Natural killer cell (primary cell): ENCODE data around the gene AUTS2. TPM values are rescaled to one million over a fixed set of nuclear protein-coding genes. Genes with fewer than 3 reads are reported as not detected.

Experiments
- ATAC-seq, 3 donors: fragments of 150-1000 bp in 2 of 3; fragments of 200-7000 bp in 1 of 3; cut with Tn5 transposase; 1 replicate in 1 of 3; 2 replicates in 2 of 3; pipeline ENCODE4 v1.10.0; 2021; ENCODE audit warnings: mild to moderate bottlenecking in 2 of 3, moderate library complexity in 2 of 3
- DNase-seq, 2 donors: peaks; one replicate each; pipeline versions ENCODE4 v3.0.0 to v3.0.0-alpha.2; 2013 to 2021; ENCODE audit warnings: mixed read lengths in 1 of 2
- H3K27ac ChIP-seq: one replicate; pipeline ENCODE4 v1.5.1; 2013; ENCODE audit warnings: mild to moderate bottlenecking, low read length
- H3K27me3 ChIP-seq: one replicate; pipeline ENCODE4 v1.6.1; 2013; ENCODE audit warnings: low read length; ENCODE audit not compliant: control insufficient read depth, insufficient read depth
- H3K36me3 ChIP-seq: one replicate; pipeline ENCODE4 v1.6.1; 2013; ENCODE audit warnings: low read length; ENCODE audit not compliant: control insufficient read depth, insufficient read depth
- H3K4me1 ChIP-seq: one replicate; pipeline ENCODE4 v1.6.1; 2013; ENCODE audit warnings: low read length; ENCODE audit not compliant: control insufficient read depth, insufficient read depth
- H3K4me3 ChIP-seq: one replicate; pipeline ENCODE4 v1.5.1; 2013; ENCODE audit warnings: low read length
- H3K9me3 ChIP-seq: one replicate; pipeline ENCODE4 v1.6.1; 2013; ENCODE audit warnings: low read length; ENCODE audit not compliant: control insufficient read depth, insufficient read depth
- H3K27ac Mint-ChIP-seq, 2 donors: one replicate each; pipeline ENCODE4 v1.8.0; 2022; ENCODE audit warnings: mild to moderate bottlenecking in 2 of 2, mixed read lengths in 2 of 2, moderate library complexity in 1 of 2
- H3K27me3 Mint-ChIP-seq, 2 donors: one replicate each; pipeline ENCODE4 v1.8.0; 2022; ENCODE audit warnings: low read depth in 2 of 2, mixed read lengths in 2 of 2
- H3K36me3 Mint-ChIP-seq: one replicate; pipeline ENCODE4 v1.8.0; 2022; ENCODE audit warnings: mixed read lengths
- H3K4me1 Mint-ChIP-seq, 2 donors: one replicate each; pipeline ENCODE4 v1.8.0; 2022; ENCODE audit warnings: mixed read lengths in 2 of 2
- H3K4me3 Mint-ChIP-seq: one replicate; pipeline ENCODE4 v1.8.0; 2022; ENCODE audit warnings: mild to moderate bottlenecking, moderate library complexity, mixed read lengths
- H3K9me3 Mint-ChIP-seq, 2 donors: one replicate each; pipeline ENCODE4 v1.8.0; 2022; ENCODE audit warnings: mixed read lengths in 2 of 2
- CTCF ChIP-seq: fragments of 200-600 bp; IDR thresholded peaks from one replicate; pipeline ENCODE4 v1.8.0; 2022; ENCODE audit warnings: antibody characterized with exemption
- WGBS: methylation state at CpG from one replicate; pipeline ENCODE4 v1.1.7; 2013; ENCODE audit warnings: missing lambda C conversion rate; ENCODE audit not compliant: insufficient coverage; 5-methylcytosine and 5-hydroxymethylcytosine counted together
- intact Hi-C: fragments of 100-400 bp; cut with micrococcal nuclease; formaldehyde crosslinking; loops from one replicate; pipeline ENCODE4 v1.14.2; 2022
- total RNA-seq, 4 donors: library from RNA; stranded (reverse); fragments of 120-200 nt in 1 of 4; gene quantifications; one replicate each; pipeline versions ENCODE4 v1.2.3 to v1.2.4, GENCODE V29; 2013 to 2022

The AUTS2 gene
- total RNA-seq, 3 donors from 2014 or later (not counting 1 experiment from before 2014, with no cell fraction given), result 147 to 197 (median 155) TPM

- TF ChIP-seq CTCF, result no peak
- Histone ChIP-seq H3K9me3 (no peaks in the 10 kb centered on the region), H3K27me3 (no peaks in the 10 kb centered on the region), H3K4me3 (no peak overlapping the region), H3K4me1 (peaks cover 6% of the 10 kb centered on the region), H3K27ac (no peak overlapping the region), H3K36me3 (no peaks in the 10 kb centered on the region)
- 62% methylated on average over 3 of the region's 3 CpGs for WGBS
- Mint-ChIP-seq H3K4me3 (no peak overlapping the region), H3K36me3 (no peaks in the 10 kb centered on the region), H3K27ac (no peak overlapping the region), H3K4me1 (peaks cover 8 to 10% of the 10 kb centered on the region in 2 donors), H3K9me3 (no peaks in the 10 kb centered on the region), H3K27me3 (peaks cover 0 to 3% of the 10 kb centered on the region in 2 donors)
- intact Hi-C loops, result no loop called here
- ATAC-seq (no peak), DNase-seq (no peak)
Observed at GRCh38 chr7:69879989-69880388, 281.7 kb downstream of the AUTS2 start.

GRCh38 chr7:69880840-69881239, 282.6 kb downstream of the AUTS2 start:
- DNase-seq, result no peak
- no peak overlapping the region for H3K27ac Mint-ChIP-seq
- peaks cover 0 to 3% of the 10 kb centered on the region in 2 donors for H3K27me3 Mint-ChIP-seq
- 43% methylated on average over 3 of the region's 3 CpGs for WGBS
- ATAC-seq, result no peak
- no peaks in the 10 kb centered on the region for H3K36me3 ChIP-seq
- H3K27me3 ChIP-seq, result no peaks in the 10 kb centered on the region
- no peaks in the 10 kb centered on the region for H3K9me3 ChIP-seq
- no peak overlapping the region for H3K4me3 ChIP-seq
- H3K4me1 ChIP-seq, result peaks cover 6% of the 10 kb centered on the region
- TF ChIP-seq CTCF, result no peak
- intact Hi-C loops, result no loop called here
- no peaks in the 10 kb centered on the region for H3K9me3 Mint-ChIP-seq
- H3K36me3 Mint-ChIP-seq, result no peaks in the 10 kb centered on the region
- H3K27ac ChIP-seq, result no peak overlapping the region
- no peak overlapping the region for H3K4me3 Mint-ChIP-seq
- peaks cover 8 to 10% of the 10 kb centered on the region in 2 donors for H3K4me1 Mint-ChIP-seq

DNA sequence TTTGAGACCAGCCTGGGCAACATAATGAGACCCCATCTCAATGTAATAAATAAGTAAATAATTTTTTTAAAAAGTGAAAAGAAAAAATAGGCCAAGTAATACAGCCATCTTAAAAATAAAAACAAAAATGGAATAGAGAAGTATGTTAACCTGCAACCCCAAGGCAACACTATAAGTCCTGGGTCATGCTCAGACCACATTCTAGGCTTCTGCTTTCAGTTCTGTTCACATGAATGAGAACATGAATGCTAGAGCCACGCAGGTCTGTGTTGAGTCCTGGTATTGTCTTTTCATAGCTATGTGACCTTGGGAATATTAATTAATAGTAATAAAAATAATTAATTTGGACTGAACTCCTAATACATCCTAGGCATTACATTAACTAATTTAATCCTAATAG, 284.0 kb downstream of the AUTS2 start:
- no peak overlapping the region for H3K27ac Mint-ChIP-seq
- ATAC-seq (no peak), DNase-seq (no peak)
- peaks cover 8 to 10% of the 10 kb centered on the region in 2 donors for H3K4me1 Mint-ChIP-seq
- H3K4me3 ChIP-seq, result no peak overlapping the region
- TF ChIP-seq CTCF, result no peak
- no peaks in the 10 kb centered on the region for H3K27me3 ChIP-seq
- no peaks in the 10 kb centered on the region for H3K36me3 ChIP-seq
- intact Hi-C loops, result no loop called here
- no peaks in the 10 kb centered on the region for H3K9me3 Mint-ChIP-seq
- H3K4me1 ChIP-seq, result peaks cover 6% of the 10 kb centered on the region
- H3K27ac ChIP-seq, result no peak overlapping the region
- no peaks in the 10 kb centered on the region for H3K36me3 Mint-ChIP-seq
- peaks cover 0 to 3% of the 10 kb centered on the region in 2 donors for H3K27me3 Mint-ChIP-seq
- no CpG with 5 or more reads among the region's 1 CpG for WGBS
- H3K4me3 Mint-ChIP-seq, result no peak overlapping the region
- H3K9me3 ChIP-seq, result no peaks in the 10 kb centered on the region

GRCh38 chr7:69883399-69883891, 285.2 kb downstream of the AUTS2 start:
- Mint-ChIP-seq H3K27me3 (peaks cover 0 to 3% of the 10 kb centered on the region in 2 donors), H3K27ac (no peak overlapping the region), H3K4me1 (no peaks in the 10 kb centered on the region), H3K36me3 (no peaks in the 10 kb centered on the region), H3K4me3 (no peak overlapping the region), H3K9me3 (no peaks in the 10 kb centered on the region)
- Histone ChIP-seq H3K4me1 (no peaks in the 10 kb centered on the region), H3K36me3 (no peaks in the 10 kb centered on the region), H3K4me3 (no peak overlapping the region), H3K9me3 (no peaks in the 10 kb centered on the region), H3K27me3 (no peaks in the 10 kb centered on the region), H3K27ac (no peak overlapping the region)
- DNase-seq (no peak), ATAC-seq (no peak)
- TF ChIP-seq CTCF, result no peak
- intact Hi-C loops, result no loop called here
- 97% methylated on average over 6 of the region's 7 CpGs for WGBS
